ENCODE results near the gene ADGRG7. TPM values are rescaled to one million over a fixed set of nuclear protein-coding genes. Genes with fewer than 3 reads are reported as not detected.

Gene ADGRG7
- total RNA-seq, 6 donors from 2014 or later, result not detected

GRCh38 chr3:100697172-100697571, 87.8 kb downstream of the ADGRG7 start:
- ATAC-seq (ENCODE audit: low FRiP score in 2 of 2) (no peak), DNase-seq (peak in 1 of 2 donors; percentile 20)
- H3K4me3 ChIP-seq, result no peak overlapping the region
- WGBS, 2 donors, result 88 to 91% methylated on average over 2 to 7 of the region's 7 CpGs
- H3K9me3 ChIP-seq, result no peaks in the 10 kb centered on the region
- H3K4me1 ChIP-seq, result no peaks in the 10 kb centered on the region
- no peak overlapping the region for H3K27ac ChIP-seq
- no peaks in the 10 kb centered on the region for H3K36me3 ChIP-seq
- H3K27me3 ChIP-seq, result no peaks in the 10 kb centered on the region
- TF ChIP-seq, protein P1, sequence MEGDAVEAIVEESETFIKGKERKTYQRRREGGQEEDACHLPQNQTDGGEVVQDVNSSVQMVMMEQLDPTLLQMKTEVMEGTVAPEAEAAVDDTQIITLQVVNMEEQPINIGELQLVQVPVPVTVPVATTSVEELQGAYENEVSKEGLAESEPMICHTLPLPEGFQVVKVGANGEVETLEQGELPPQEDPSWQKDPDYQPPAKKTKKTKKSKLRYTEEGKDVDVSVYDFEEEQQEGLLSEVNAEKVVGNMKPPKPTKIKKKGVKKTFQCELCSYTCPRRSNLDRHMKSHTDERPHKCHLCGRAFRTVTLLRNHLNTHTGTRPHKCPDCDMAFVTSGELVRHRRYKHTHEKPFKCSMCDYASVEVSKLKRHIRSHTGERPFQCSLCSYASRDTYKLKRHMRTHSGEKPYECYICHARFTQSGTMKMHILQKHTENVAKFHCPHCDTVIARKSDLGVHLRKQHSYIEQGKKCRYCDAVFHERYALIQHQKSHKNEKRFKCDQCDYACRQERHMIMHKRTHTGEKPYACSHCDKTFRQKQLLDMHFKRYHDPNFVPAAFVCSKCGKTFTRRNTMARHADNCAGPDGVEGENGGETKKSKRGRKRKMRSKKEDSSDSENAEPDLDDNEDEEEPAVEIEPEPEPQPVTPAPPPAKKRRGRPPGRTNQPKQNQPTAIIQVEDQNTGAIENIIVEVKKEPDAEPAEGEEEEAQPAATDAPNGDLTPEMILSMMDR (IDR thresholded peaks at IDR 0.05), result no peak
- no peak for TF ChIP-seq POLR2A (IDR thresholded peaks at IDR 0.05)
- no peak for TF ChIP-seq POLR2AphosphoS5 (IDR thresholded peaks at IDR 0.05)
- no peak for TF ChIP-seq EP300 (IDR thresholded peaks at IDR 0.05)

GRCh38 chr3:100697723-100698285, 88.4 kb downstream of the ADGRG7 start:
- WGBS, 2 donors, result 77% methylated on average over 5 of the region's 5 CpGs

GRCh38 chr3:100698736-100699135, 89.3 kb downstream of the ADGRG7 start:
- H3K27me3 ChIP-seq, result no peaks in the 10 kb centered on the region
- H3K4me3 ChIP-seq, result no peak overlapping the region
- DNase-seq (no peak), ATAC-seq (ENCODE audit: low FRiP score in 2 of 2) (no peak)
- no peak overlapping the region for H3K27ac ChIP-seq
- H3K9me3 ChIP-seq, result no peaks in the 10 kb centered on the region
- WGBS, 2 donors, result 33 to 50% methylated on average over 3 of the region's 3 CpGs
- H3K4me1 ChIP-seq, result no peaks in the 10 kb centered on the region
- no peaks in the 10 kb centered on the region for H3K36me3 ChIP-seq
- no peak for TF ChIP-seq EP300 (IDR thresholded peaks at IDR 0.05)
- TF ChIP-seq POLR2A (IDR thresholded peaks at IDR 0.05), result no peak
- no peak for TF ChIP-seq POLR2AphosphoS5 (IDR thresholded peaks at IDR 0.05)
- TF ChIP-seq, protein P1 (IDR thresholded peaks at IDR 0.05), result no peak

More at GRCh38 chr3:100697723-100698285, 88.4 kb downstream of the ADGRG7 start:
- Histone ChIP-seq H3K4me3 (no peak overlapping the region), H3K9me3 (no peaks in the 10 kb centered on the region), H3K27me3 (no peaks in the 10 kb centered on the region), H3K36me3 (no peaks in the 10 kb centered on the region), H3K4me1 (no peaks in the 10 kb centered on the region), H3K27ac (no peak overlapping the region)
- DNase-seq (no peak), ATAC-seq (ENCODE audit: low FRiP score in 2 of 2) (no peak)
- TF ChIP-seq, protein P1 (IDR thresholded peaks at IDR 0.05), result no peak
- no peak for TF ChIP-seq EP300 (IDR thresholded peaks at IDR 0.05)
- no peak for TF ChIP-seq POLR2A (IDR thresholded peaks at IDR 0.05)
- no peak for TF ChIP-seq POLR2AphosphoS5 (IDR thresholded peaks at IDR 0.05)

- ATAC-seq (ENCODE audit: low FRiP score in 2 of 2) (no peak), DNase-seq (no peak)
- Histone ChIP-seq H3K4me3 (no peak overlapping the region), H3K9me3 (no peaks in the 10 kb centered on the region), H3K27me3 (no peaks in the 10 kb centered on the region), H3K27ac (no peak overlapping the region), H3K4me1 (no peaks in the 10 kb centered on the region), H3K36me3 (no peaks in the 10 kb centered on the region)
- 84 to 87% methylated on average over 5 of the region's 5 CpGs for WGBS, 2 donors
- TF ChIP-seq POLR2AphosphoS5 (IDR thresholded peaks at IDR 0.05) (no peak), EP300 (IDR thresholded peaks at IDR 0.05) (no peak), POLR2A (IDR thresholded peaks at IDR 0.05) (no peak)
- TF ChIP-seq, protein P1 (IDR thresholded peaks at IDR 0.05), result no peak
Measured at GRCh38 chr3:100700708-100701107, 91.3 kb downstream of the ADGRG7 start.
